Karpas-422 (cell line): ENCODE results near the gene ASH1L. TPM values are rescaled to one million over a fixed set of nuclear protein-coding genes. Genes with fewer than 3 reads are reported as not detected.
A peak's percentile ranks its signal among the peaks of the same experiment; 100 is the strongest.

ENCODE experiments used
- DNase-seq: peaks from one replicate; pipeline ENCODE4 v3.0.0-alpha.2; 2015
- H2AFZ ChIP-seq: fragments of 200-600 bp; sonication (generic); 2 replicates; pipeline ENCODE4 v1.6.1; 2014; ENCODE audit warnings: antibody characterized with exemption, low read length, mixed read lengths
- H3K27ac ChIP-seq: fragments of 200-600 bp; sonication (generic); 2 replicates; pipeline ENCODE4 v1.5.1; 2014; ENCODE audit warnings: mild to moderate bottlenecking, low read length, moderate library complexity
- H3K27me3 ChIP-seq: fragments of 200-600 bp; sonication (generic); 2 replicates; pipeline ENCODE4 v1.6.1; 2014; ENCODE audit warnings: low read length, mixed read lengths
- H3K36me3 ChIP-seq: fragments of 200-600 bp; sonication (generic); 2 replicates; pipeline ENCODE4 v1.6.1; 2014; ENCODE audit warnings: low read length, mixed read lengths; ENCODE audit not compliant: insufficient read depth
- H3K4me1 ChIP-seq: fragments of 200-600 bp; sonication (generic); 2 replicates; pipeline ENCODE4 v1.6.1; 2014; ENCODE audit warnings: mild to moderate bottlenecking, low read length, mixed read lengths
- H3K4me2 ChIP-seq: fragments of 200-600 bp; sonication (generic); 2 replicates; pipeline ENCODE4 v1.6.1; 2014; ENCODE audit warnings: low read length, low read depth, mild to moderate bottlenecking; ENCODE audit not compliant: poor library complexity, severe bottlenecking
- H3K4me3 ChIP-seq: fragments of 200-600 bp; sonication (generic); 2 replicates; pipeline ENCODE4 v1.5.1; 2014; ENCODE audit warnings: mild to moderate bottlenecking, antibody characterized with exemption, low read length, mixed read lengths
- H3K79me2 ChIP-seq: fragments of 200-600 bp; sonication (generic); 2 replicates; pipeline ENCODE4 v1.6.1; 2014; ENCODE audit warnings: mild to moderate bottlenecking, low read length, mixed read lengths
- H3K9ac ChIP-seq: fragments of 200-600 bp; sonication (generic); 2 replicates; pipeline ENCODE4 v1.6.0; 2014; ENCODE audit warnings: low read length
- H3K9me2 ChIP-seq: fragments of 200-600 bp; sonication (generic), shearing (Covaris generic); replicated peaks from 2 replicates; pipeline ENCODE4 v1.6.0; 2014; ENCODE audit warnings: mild to moderate bottlenecking, low read length, moderate library complexity; ENCODE audit not compliant: insufficient read depth
- H3K9me3 ChIP-seq: fragments of 300-700, 200-600 bp; sonication (generic); 2 replicates; pipeline ENCODE4 v1.6.1; 2014; ENCODE audit warnings: low read length, mixed read lengths
- H4K20me1 ChIP-seq: fragments of 200-600 bp; sonication (generic); 2 replicates; pipeline ENCODE4 v1.6.1; 2014; ENCODE audit warnings: mild to moderate bottlenecking, antibody characterized with exemption, low read length, low read depth; ENCODE audit not compliant: insufficient read depth
- total RNA-seq: library from RNA; depleted of rRNA; stranded (reverse); fragments of >200 nt; shearing (Covaris generic); gene quantifications from 2 replicates; pipeline ENCODE4 v1.2.3, GENCODE V29; 2014; ENCODE audit warnings: low replicate concordance

The ASH1L gene
- total RNA-seq, 1 experiment from 2014 or later: 45.1 TPM

DNA sequence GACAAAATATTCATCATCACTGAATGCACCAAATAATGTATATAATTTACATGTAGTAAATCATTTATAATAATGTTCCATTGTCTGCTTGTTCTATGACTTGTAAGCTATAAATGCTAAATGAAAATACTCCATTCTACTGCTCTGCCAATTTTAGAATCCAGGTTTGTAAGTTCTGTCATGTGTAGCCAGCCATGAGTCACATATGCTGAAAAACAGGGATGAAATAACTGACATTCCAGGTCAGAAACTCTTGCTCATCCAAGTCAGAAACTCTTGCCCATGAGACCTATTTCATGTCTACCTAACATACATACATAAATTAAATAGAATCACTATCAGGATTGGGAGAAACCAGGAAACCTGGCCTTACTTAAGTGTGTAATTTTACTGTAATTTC lies 95.6 kb downstream of the ASH1L start:
- Histone ChIP-seq H4K20me1 (no peaks in the 10 kb centered on the region), H3K9me2 (no peaks in the 10 kb centered on the region), H3K79me2 (peaks cover 92% of the 10 kb centered on the region), H3K27me3 (no peaks in the 10 kb centered on the region), H3K36me3 (peaks cover 11% of the 10 kb centered on the region), H3K4me2 (no peak overlapping the region), H3K4me3 (no peak overlapping the region), H3K27ac (peak overlapping the region; percentile 25), H3K9ac (no peak overlapping the region), H3K9me3 (peaks cover 7% of the 10 kb centered on the region; the same call in 1 of the 2 replicates), H3K4me1 (peaks cover 40% of the 10 kb centered on the region), H2AFZ (no peak overlapping the region)
- DNase-seq: no peak

DNA sequence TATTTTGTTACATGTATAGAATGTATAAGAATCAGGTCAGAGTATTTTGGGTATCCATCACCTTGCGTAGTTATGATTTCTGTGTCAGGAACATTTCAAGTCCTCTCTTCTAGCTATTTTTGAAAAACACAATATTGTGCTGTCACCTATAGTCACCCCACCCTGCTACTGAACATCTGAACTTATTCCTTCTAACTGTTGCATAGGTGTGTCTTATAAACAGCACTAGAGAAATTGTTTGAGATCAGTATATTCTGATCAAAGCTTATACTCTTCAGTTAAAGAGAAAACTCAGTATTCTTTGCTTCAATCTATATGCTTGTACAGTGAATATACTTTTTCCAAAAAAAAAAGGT lies 96.0 kb downstream of the ASH1L start:
- H3K27ac ChIP-seq: peak overlapping the region; percentile 25; the same call in 1 of the 2 replicates
- H3K9ac ChIP-seq: no peak overlapping the region
- H3K9me2 ChIP-seq: no peaks in the 10 kb centered on the region
- H2AFZ ChIP-seq: no peak overlapping the region
- peaks cover 3% of the 10 kb centered on the region; the same call in 1 of the 2 replicates for H3K9me3 ChIP-seq
- no peaks in the 10 kb centered on the region for H4K20me1 ChIP-seq
- H3K36me3 ChIP-seq: peaks cover 7% of the 10 kb centered on the region; the same call in 1 of the 2 replicates
- peaks cover 91% of the 10 kb centered on the region for H3K79me2 ChIP-seq
- no peak for DNase-seq
- H3K4me3 ChIP-seq: no peak overlapping the region
- peaks cover 40% of the 10 kb centered on the region for H3K4me1 ChIP-seq
- H3K27me3 ChIP-seq: no peaks in the 10 kb centered on the region
- no peak overlapping the region for H3K4me2 ChIP-seq

DNA sequence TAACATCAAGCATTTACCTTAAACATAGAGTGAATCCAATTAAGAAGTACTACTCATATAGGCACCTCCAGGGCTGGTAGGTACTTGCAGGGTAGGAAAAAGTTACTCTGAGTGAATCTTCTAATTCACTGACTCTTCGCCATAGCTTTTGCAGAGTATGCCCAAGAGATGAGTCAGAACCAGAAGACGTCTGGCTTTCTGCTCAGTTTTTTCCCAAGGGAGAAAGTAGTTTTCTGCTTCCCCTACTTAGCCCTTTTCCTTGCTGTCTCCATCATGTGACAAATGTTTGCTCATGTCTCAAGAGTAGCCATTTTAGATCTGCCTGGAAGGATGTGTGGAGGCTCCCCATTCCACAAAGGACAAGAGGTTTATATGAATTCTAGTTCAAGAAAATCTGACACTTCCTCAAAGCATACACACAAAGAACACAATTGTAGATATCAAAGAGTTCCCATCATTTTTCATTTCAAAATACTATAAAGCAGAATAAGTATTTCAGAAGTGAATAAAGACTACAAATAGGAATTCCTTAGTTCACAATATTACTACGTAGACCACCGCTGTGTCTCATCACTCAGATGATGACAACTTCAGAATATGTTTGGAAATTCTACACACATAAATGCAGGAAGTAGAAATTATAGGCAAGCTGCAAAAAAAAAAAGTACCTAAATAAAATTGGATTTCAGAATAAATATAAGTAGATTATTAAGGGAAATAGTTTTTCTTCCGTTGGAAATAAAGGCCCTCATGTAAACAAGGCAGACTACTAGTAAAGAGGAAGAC lies 98.5 kb downstream of the ASH1L start:
- H3K4me3 ChIP-seq: no peak overlapping the region
- no peak for DNase-seq
- peaks cover 87% of the 10 kb centered on the region for H3K79me2 ChIP-seq
- no peaks in the 10 kb centered on the region for H3K9me3 ChIP-seq
- H3K9me2 ChIP-seq: no peaks in the 10 kb centered on the region
- H3K4me1 ChIP-seq: peaks cover 40% of the 10 kb centered on the region
- H2AFZ ChIP-seq: no peak overlapping the region
- H3K9ac ChIP-seq: no peak overlapping the region
- H3K36me3 ChIP-seq: no peaks in the 10 kb centered on the region; the same call in 1 of the 2 replicates
- H3K4me2 ChIP-seq: no peak overlapping the region
- H4K20me1 ChIP-seq: no peaks in the 10 kb centered on the region
- 0 out of 2 replicates have a peak overlapping the region, but pooled peaks have one; percentile 37 for H3K27ac ChIP-seq
- no peaks in the 10 kb centered on the region for H3K27me3 ChIP-seq

DNA sequence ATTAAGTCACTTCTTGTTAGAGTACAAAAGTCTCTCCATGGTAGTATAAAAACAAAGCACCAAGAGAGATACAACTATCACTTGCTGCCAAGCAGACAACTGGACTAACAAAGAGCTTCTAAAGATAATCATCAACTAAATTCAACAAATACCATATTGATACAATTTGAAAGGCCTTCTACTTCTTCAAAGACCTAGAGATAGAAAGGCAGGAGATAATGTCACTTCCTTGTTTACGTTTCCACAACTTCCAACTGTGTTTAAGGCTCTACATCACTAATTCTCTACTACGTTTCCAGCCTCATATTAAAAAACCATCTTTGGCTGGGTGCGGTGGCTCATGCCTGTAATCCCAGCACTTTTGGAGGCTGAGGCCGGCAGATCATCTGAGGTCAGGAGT lies 104.5 kb downstream of the ASH1L start:
- Histone ChIP-seq H2AFZ (no peak overlapping the region), H4K20me1 (no peaks in the 10 kb centered on the region), H3K79me2 (peaks cover 68% of the 10 kb centered on the region), H3K4me3 (no peak overlapping the region), H3K9ac (no peak overlapping the region), H3K9me2 (no peaks in the 10 kb centered on the region), H3K27ac (no peak overlapping the region), H3K4me1 (no peaks in the 10 kb centered on the region), H3K9me3 (no peaks in the 10 kb centered on the region), H3K4me2 (no peak overlapping the region), H3K27me3 (no peaks in the 10 kb centered on the region), H3K36me3 (no peaks in the 10 kb centered on the region; the same call in 1 of the 2 replicates)
- no peak for DNase-seq

DNA sequence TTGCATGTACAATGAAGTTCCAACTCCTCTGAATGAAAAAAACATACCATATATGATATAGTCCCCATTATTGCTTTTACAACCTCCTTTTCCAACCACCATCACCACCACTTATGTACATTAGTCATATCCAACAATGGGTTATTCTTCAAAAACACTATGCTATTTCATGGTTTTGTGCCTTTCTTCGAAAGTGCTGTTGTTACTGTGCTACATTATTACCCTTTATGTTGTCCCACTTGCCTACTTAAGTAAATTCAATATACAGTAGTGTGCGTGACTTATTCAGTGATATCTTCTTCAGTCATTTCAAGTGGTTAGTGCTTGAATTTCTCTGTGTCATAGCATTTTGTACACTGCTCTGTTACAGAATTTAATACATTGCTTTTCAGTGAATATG lies 105.3 kb downstream of the ASH1L start:
- no peaks in the 10 kb centered on the region; the same call in 1 of the 2 replicates for H3K36me3 ChIP-seq
- H3K79me2 ChIP-seq: peaks cover 64% of the 10 kb centered on the region
- no peak for DNase-seq
- no peak overlapping the region for H2AFZ ChIP-seq
- H3K27ac ChIP-seq: no peak overlapping the region
- H4K20me1 ChIP-seq: no peaks in the 10 kb centered on the region
- H3K9me2 ChIP-seq: no peaks in the 10 kb centered on the region
- H3K9me3 ChIP-seq: no peaks in the 10 kb centered on the region
- no peak overlapping the region for H3K4me3 ChIP-seq
- H3K4me2 ChIP-seq: no peak overlapping the region
- no peaks in the 10 kb centered on the region for H3K4me1 ChIP-seq
- H3K27me3 ChIP-seq: no peaks in the 10 kb centered on the region
- H3K9ac ChIP-seq: no peak overlapping the region

DNA sequence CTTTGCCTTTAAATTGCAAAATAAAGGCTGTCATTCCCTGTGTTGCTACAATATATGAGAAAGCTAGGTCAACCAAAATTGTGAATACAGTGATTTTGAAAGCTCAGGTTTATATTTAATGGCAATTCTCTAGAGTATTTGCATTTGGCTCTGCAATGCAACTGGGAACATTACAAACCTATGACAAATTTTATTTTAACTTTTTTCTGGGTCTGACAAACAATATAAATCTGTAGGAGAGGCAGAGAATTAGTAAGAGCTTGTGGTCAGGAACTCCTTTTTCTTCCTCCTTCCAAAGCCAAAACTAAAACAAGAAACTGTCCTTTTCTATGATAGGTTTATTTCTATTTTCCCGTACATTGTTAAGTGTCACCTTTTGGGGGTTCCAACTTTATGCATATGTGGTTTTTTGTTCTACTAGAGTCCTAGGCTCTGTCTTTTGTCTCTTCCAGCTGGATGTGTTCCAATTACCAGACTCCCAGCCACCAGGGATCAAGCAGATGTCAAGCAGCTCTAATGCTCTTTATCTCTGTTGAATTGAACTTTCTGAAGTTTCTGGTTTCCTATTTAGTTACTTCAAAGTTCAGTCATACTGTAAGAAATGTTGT lies 106.9 kb downstream of the ASH1L start:
- Histone ChIP-seq H3K4me1 (no peaks in the 10 kb centered on the region), H3K27ac (no peak overlapping the region), H2AFZ (no peak overlapping the region), H3K9ac (no peak overlapping the region), H3K9me2 (no peaks in the 10 kb centered on the region), H3K36me3 (no peaks in the 10 kb centered on the region; the same call in 1 of the 2 replicates), H3K9me3 (no peaks in the 10 kb centered on the region), H3K4me3 (no peak overlapping the region), H4K20me1 (no peaks in the 10 kb centered on the region), H3K79me2 (peaks cover 49% of the 10 kb centered on the region), H3K4me2 (no peak overlapping the region), H3K27me3 (no peaks in the 10 kb centered on the region)
- no peak for DNase-seq

DNA sequence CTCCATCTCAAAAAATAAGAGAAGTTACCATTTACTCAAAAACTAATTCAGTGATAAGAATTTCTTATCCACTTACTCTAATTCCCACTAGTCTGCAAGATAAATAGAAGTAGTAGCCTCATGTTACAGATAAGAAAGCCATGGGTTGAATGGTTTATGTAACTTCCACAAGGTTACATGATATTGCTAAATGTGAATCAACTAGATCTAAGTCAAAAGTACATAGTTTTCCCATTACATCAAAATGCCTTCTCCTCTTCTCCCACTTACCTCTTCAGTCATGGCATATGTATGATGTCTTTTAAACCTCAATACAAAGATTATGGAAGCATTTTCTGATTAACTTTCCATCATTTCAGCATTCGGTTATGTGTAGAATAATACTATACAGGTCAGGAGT lies 108.5 kb downstream of the ASH1L start:
- no peak overlapping the region for H3K4me2 ChIP-seq
- no peaks in the 10 kb centered on the region for H3K9me3 ChIP-seq
- H3K9ac ChIP-seq: no peak overlapping the region
- no peaks in the 10 kb centered on the region for H3K27me3 ChIP-seq
- H3K9me2 ChIP-seq: no peaks in the 10 kb centered on the region
- no peaks in the 10 kb centered on the region for H4K20me1 ChIP-seq
- H3K4me3 ChIP-seq: no peak overlapping the region
- DNase-seq: no peak
- no peak overlapping the region for H2AFZ ChIP-seq
- H3K79me2 ChIP-seq: peaks cover 42% of the 10 kb centered on the region
- H3K4me1 ChIP-seq: no peaks in the 10 kb centered on the region
- H3K36me3 ChIP-seq: no peaks in the 10 kb centered on the region; the same call in 1 of the 2 replicates
- no peak overlapping the region for H3K27ac ChIP-seq

DNA sequence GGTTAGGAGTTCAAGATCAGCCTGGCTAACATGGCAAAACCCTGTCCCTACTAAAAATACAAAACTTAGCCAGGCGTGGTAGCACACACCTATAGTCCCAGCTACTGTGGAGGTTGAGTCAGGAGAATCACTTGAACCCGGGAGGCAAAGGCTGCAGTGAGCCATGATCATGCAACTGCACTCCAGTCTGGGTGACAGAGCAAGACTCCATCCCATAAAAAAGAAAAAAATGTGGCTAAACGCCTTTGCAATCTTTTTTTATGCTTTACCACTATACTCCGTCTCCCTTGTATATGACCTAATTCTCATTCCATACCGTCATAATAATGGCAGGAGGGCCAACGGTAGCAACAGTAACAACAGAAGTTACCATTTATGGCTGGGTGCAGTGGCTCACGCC lies 109.5 kb downstream of the ASH1L start:
- Histone ChIP-seq H3K9ac (no peak overlapping the region), H2AFZ (no peak overlapping the region), H3K9me3 (no peaks in the 10 kb centered on the region), H3K9me2 (no peaks in the 10 kb centered on the region), H3K4me1 (no peaks in the 10 kb centered on the region), H3K27me3 (no peaks in the 10 kb centered on the region), H3K27ac (no peak overlapping the region), H4K20me1 (no peaks in the 10 kb centered on the region), H3K4me3 (no peak overlapping the region), H3K79me2 (peaks cover 38% of the 10 kb centered on the region), H3K36me3 (no peaks in the 10 kb centered on the region; the same call in 1 of the 2 replicates), H3K4me2 (no peak overlapping the region)
- DNase-seq: no peak
